Peyer's patch (tissue), 4 donors: ENCODE results near the gene APRT. TPM values are rescaled to one million over a fixed set of nuclear protein-coding genes. Genes with fewer than 3 reads are reported as not detected.

ENCODE experiments used
- DNase-seq, 3 donors: peaks; one replicate each; pipeline ENCODE4 v3.0.0-alpha.2; 2017 to 2019
- H3K27ac ChIP-seq, 4 donors: fragments of 200-600 bp; sonication (generic); one replicate each; pipeline ENCODE4 v1.5.1; 2016 to 2019
- H3K27me3 ChIP-seq, 2 donors: fragments of 200-600 bp; sonication (generic); one replicate each; pipeline ENCODE4 v1.5.1; 2019
- H3K36me3 ChIP-seq, 3 donors: fragments of 200-600 bp; sonication (generic); one replicate each; pipeline ENCODE4 v1.5.1; 2016 to 2019
- H3K4me1 ChIP-seq, 4 donors: fragments of 200-600 bp; sonication (generic); one replicate each; pipeline ENCODE4 v1.5.1; 2016 to 2019
- H3K4me3 ChIP-seq, 4 donors: fragments of 200-600 bp; sonication (generic); 1 replicate in 3 of 4; 2 replicates in 1 of 4; pipeline ENCODE4 v1.5.1; 2016 to 2019; ENCODE audit warnings: mild to moderate bottlenecking in 1 of 4
- H3K9me3 ChIP-seq, 4 donors: fragments of 200-600 bp; sonication (generic); one replicate each; pipeline ENCODE4 v1.5.1; 2016 to 2019; ENCODE audit warnings: mild to moderate bottlenecking in 1 of 4
- POLR2A ChIP-seq, 2 donors: fragments of 450-650 bp; IDR thresholded peaks; one replicate each; pipeline ENCODE4 v1.5.1; 2017; ENCODE audit warnings: antibody characterized with exemption in 2 of 2, mild to moderate bottlenecking in 2 of 2, moderate library complexity in 2 of 2
- total RNA-seq, 4 donors: library from RNA; depleted of rRNA; stranded (reverse); fragments of >200 nt; gene quantifications; one replicate each; pipeline ENCODE4 v1.1.0, GENCODE V29; 2016
- TF ChIP-seq, protein P1 (sequence below), 6 experiments: fragments of 450-650 bp in 4 of 6; fragments of 200-600 bp in 2 of 6; sonication (generic) in 1 of 6; IDR thresholded peaks; one replicate each; pipeline ENCODE4 v1.5.1; 2017 to 2019; ENCODE audit warnings: antibody characterized with exemption in 6 of 6, mild to moderate bottlenecking in 3 of 6, moderate library complexity in 1 of 6

The APRT gene
- total RNA-seq, 4 donors from 2014 or later, result 109 to 190 (median 122) TPM

DNA sequence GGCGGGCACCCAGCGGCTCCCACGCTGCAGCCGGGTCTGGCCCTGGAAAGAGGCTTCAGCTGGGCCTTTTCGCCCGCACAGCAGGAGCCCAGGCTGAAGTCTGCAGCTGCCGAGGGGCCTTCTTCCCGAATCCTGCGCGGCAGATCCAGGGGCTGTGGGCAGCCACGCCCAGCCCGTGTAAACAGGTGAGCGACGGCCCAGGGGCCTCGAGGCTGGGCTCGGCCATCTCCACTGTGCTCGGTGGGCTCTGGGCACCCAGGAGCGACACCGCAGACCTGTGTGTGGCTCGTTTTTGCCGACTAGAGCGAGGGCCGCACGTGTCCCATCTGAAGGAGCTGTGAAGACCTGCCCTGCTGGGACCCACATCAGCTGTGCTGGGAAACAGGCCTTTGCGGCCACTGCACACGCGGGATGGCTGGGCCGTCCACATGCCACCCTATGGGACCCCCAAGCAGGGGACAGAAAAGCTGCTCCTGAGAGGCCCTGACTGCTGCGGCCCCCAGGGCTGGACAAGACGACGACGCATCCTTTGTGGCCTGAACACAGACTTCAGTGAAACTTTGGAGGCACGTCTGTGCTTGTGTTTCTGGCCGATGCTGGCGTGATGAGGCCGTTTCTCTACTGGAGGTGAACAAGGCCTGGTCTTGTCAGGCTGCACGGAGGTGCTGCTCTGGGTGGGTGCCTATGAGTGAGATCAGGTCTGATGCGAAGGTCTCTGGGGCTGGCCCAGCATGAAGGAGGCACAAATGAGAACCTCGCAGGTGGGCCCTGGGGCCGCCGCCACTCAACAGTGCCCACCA lies 5.2 kb upstream of the APRT start:
- DNase-seq, result no peak
- TF ChIP-seq, protein P1, sequence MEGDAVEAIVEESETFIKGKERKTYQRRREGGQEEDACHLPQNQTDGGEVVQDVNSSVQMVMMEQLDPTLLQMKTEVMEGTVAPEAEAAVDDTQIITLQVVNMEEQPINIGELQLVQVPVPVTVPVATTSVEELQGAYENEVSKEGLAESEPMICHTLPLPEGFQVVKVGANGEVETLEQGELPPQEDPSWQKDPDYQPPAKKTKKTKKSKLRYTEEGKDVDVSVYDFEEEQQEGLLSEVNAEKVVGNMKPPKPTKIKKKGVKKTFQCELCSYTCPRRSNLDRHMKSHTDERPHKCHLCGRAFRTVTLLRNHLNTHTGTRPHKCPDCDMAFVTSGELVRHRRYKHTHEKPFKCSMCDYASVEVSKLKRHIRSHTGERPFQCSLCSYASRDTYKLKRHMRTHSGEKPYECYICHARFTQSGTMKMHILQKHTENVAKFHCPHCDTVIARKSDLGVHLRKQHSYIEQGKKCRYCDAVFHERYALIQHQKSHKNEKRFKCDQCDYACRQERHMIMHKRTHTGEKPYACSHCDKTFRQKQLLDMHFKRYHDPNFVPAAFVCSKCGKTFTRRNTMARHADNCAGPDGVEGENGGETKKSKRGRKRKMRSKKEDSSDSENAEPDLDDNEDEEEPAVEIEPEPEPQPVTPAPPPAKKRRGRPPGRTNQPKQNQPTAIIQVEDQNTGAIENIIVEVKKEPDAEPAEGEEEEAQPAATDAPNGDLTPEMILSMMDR (IDR thresholded peaks at IDR 0.05), result no peak
- TF ChIP-seq POLR2A (IDR thresholded peaks at IDR 0.05), result no peak

DNA sequence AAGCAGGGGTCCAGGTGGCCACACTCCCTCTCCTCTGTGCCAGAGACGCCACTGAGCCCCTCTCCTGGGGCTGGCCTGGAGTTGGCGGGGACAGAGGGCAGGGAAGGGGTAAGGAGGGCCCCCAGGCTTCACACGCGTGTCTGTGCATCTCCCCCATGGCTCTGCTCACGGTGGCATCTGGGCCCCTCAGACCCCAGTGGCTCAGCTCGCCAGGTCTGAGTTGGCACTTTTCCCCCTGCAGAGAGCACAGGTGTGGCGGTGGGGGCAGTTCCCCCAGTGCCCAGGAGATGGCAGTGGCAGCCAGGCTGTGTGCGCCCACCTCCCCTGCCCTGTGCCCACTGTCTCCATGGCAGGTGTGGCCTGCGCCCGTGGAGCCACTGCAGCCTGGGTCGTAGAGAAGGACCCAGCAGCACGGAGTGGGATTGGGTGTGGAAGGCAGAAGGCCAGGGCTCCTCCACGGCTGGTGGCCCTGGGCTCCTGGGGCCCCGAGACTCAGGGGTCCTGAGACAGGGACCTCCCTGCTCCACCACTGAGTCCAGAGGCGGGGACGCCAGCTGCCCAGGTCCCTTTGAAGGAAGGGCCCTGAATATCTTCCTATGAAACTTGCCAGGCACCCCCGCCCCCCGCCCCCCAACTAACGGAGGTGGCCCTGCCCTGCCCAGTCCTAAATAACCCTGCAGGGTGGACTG lies 4.3 kb upstream of the APRT start:
- Histone ChIP-seq H3K27me3 (no peaks in the 10 kb centered on the region), H3K9me3 (no peaks in the 10 kb centered on the region), H3K4me3 (no peak overlapping the region), H3K27ac (no peak overlapping the region), H3K4me1 (peaks cover 0 to 14% (median 8%) of the 10 kb centered on the region in 4 donors), H3K36me3 (no peaks in the 10 kb centered on the region)
- peak; percentile 52 to 72 (median 69) for DNase-seq
- TF ChIP-seq, protein P1 (IDR thresholded peaks at IDR 0.05), result peak; percentile 49 to 82 (median 78)
- TF ChIP-seq POLR2A (IDR thresholded peaks at IDR 0.05), result no peak

More for the DNA sequence above, 5.2 kb upstream of the APRT start:
- Histone ChIP-seq H3K4me1 (peaks cover 0 to 14% (median 7%) of the 10 kb centered on the region in 4 donors), H3K27ac (no peak overlapping the region), H3K27me3 (no peaks in the 10 kb centered on the region), H3K9me3 (no peaks in the 10 kb centered on the region), H3K4me3 (no peak overlapping the region), H3K36me3 (peaks cover 0 to 2% (median 0%) of the 10 kb centered on the region in 3 donors)

- H3K9me3 ChIP-seq, result no peaks in the 10 kb centered on the region
- H3K27me3 ChIP-seq, result no peaks in the 10 kb centered on the region
- no peak overlapping the region for H3K27ac ChIP-seq
- no peak for DNase-seq
- H3K4me1 ChIP-seq, result peaks cover 0 to 22% (median 16%) of the 10 kb centered on the region in 4 donors
- H3K4me3 ChIP-seq, result no peak overlapping the region
- no peaks in the 10 kb centered on the region for H3K36me3 ChIP-seq
- TF ChIP-seq, protein P1 (IDR thresholded peaks at IDR 0.05), result no peak
- TF ChIP-seq POLR2A (IDR thresholded peaks at IDR 0.05), result no peak
Measured at GRCh38 chr16:88815227-88815626, 3.5 kb upstream of the APRT start.

DNA sequence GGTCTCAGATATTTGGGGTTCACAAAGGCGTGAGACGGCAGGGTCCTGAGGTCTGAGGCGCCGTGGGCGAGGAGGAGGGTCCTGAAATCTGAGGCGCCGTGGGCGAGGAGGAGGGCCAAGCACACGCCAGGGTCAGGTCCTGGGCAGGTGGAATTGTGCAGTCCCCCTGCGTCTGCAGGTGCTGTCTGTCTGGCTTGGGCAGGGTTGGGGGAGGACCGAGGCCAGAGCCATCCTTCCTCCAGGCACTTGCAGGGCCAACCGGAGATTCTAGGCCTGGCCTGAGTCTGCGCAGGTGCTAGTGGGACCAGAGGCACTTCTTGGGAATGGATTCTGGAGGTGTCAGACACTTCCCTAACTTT lies 2.4 kb upstream of the APRT start:
- Histone ChIP-seq H3K9me3 (no peaks in the 10 kb centered on the region), H3K4me3 (no peak overlapping the region), H3K27me3 (no peaks in the 10 kb centered on the region), H3K36me3 (peaks cover 0 to 7% (median 0%) of the 10 kb centered on the region in 3 donors), H3K27ac (no peak overlapping the region), H3K4me1 (peaks cover 0 to 29% (median 19%) of the 10 kb centered on the region in 4 donors)
- no peak for DNase-seq
- no peak for TF ChIP-seq POLR2A (IDR thresholded peaks at IDR 0.05)
- TF ChIP-seq, protein P1 (IDR thresholded peaks at IDR 0.05), result no peak

DNA sequence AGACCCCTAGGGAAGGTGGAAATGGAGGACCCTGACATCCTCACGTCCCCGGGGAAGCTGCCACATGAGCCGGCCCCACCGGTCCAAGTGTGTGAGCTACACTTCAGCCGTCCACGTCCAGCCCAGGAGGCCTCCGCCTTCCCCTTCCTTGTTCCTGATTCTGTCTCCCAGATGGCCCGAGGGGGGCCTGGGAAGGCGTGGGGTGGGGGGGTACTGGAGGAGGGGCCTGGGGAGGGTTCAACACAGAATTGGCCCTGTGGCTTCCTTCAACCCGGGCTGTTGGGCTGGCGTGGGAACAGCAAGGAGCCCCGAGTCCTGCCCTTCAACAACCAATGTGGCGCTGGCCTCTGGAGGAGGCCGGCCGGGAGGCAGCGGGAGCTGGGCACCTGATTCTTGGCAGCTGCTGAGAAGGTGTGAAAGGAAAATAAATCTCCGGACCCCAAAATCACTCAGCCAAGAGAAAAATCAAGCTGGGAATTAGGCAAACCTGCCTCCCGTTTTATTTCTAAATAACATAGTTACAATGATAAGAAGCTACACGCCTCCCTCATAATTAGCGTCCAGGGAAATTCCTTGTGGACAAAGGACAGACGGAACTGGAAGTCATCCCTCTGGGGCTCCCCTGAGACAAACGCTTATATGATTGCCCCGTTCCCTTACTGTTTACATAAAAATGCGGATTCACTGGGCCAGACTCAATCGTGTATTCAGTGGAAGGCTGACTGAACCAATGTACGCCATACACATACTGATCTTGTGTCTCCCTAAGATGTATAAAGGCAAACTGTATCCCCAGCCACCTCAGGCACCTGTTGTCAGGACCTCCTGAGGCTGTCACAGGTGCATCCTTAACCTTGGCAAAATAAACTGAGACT lies 1.8 kb upstream of the APRT start:
- Histone ChIP-seq H3K36me3 (peaks cover 0 to 13% (median 0%) of the 10 kb centered on the region in 3 donors), H3K27me3 (no peaks in the 10 kb centered on the region), H3K4me3 (peak overlapping the region in 1 of 4 donors; percentile 86), H3K9me3 (no peaks in the 10 kb centered on the region), H3K27ac (peak overlapping the region; percentile 93 to 97 (median 94)), H3K4me1 (peaks cover 0 to 29% (median 19%) of the 10 kb centered on the region in 4 donors)
- TF ChIP-seq POLR2A (IDR thresholded peaks at IDR 0.05), result no peak
- TF ChIP-seq, protein P1 (IDR thresholded peaks at IDR 0.05), result no peak
- DNase-seq, result no peak
